Right lobe of liver (tissue), 4 donors: ENCODE results near the gene DCC.

Experiments used
- POLR2A ChIP-seq: fragments of 450-650 bp; IDR thresholded peaks from one replicate; pipeline ENCODE4 v1.6.1; 2017; ENCODE audit warnings: antibody characterized with exemption, mild to moderate bottlenecking
- TF ChIP-seq, protein P1 (sequence below), 4 donors: fragments of 200-600 bp in 3 of 4; fragments of 450-650 bp in 1 of 4; IDR thresholded peaks; one replicate each; pipeline versions ENCODE4 v1.5.1 to v1.8.0; 2016 to 2022; ENCODE audit warnings: antibody characterized with exemption in 4 of 4, mild to moderate bottlenecking in 2 of 4
- donor health status: DM: no; HTN: no; CAD: no.
- donor health status: DM: no; HTN: no; CAD: no.
- donor health status: DM: no; HTN: yes; CAD: no.

DNA sequence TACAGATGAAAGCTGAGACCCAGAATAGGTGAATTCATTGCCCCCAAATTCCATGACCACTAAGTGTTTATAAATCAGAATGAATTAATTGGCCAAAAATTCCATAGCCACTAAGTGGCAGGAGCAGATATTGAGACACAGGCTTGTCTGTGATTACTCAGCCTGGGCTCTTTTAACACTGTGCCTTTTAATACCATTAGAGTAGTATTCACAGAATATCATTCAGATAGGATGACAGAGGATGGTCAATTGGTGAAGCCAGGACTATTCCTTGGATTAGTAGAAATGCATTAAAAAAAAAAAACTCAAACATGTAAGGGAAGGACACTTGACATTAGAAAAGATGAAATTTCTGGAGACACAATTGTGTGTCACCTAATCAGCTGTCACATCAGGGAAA, 698.6 kb downstream of the DCC start:
- TF ChIP-seq, protein P1, sequence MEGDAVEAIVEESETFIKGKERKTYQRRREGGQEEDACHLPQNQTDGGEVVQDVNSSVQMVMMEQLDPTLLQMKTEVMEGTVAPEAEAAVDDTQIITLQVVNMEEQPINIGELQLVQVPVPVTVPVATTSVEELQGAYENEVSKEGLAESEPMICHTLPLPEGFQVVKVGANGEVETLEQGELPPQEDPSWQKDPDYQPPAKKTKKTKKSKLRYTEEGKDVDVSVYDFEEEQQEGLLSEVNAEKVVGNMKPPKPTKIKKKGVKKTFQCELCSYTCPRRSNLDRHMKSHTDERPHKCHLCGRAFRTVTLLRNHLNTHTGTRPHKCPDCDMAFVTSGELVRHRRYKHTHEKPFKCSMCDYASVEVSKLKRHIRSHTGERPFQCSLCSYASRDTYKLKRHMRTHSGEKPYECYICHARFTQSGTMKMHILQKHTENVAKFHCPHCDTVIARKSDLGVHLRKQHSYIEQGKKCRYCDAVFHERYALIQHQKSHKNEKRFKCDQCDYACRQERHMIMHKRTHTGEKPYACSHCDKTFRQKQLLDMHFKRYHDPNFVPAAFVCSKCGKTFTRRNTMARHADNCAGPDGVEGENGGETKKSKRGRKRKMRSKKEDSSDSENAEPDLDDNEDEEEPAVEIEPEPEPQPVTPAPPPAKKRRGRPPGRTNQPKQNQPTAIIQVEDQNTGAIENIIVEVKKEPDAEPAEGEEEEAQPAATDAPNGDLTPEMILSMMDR (IDR thresholded peaks at IDR 0.05), result no peak
- TF ChIP-seq POLR2A, result no peak
